ENCODE data around the gene PMS2.

GRCh38 chr7:6026011-6026819 is 17.4 kb upstream of the PMS2 start:
- no peak for TF ChIP-seq CTCF (IDR thresholded peaks at IDR 0.05; ENCODE audit: low read depth, low read length)
- TF ChIP-seq EZH2phosphoT487 (IDR thresholded peaks at IDR 0.05; ENCODE audit: low read depth), result no peak

Data from OCI-LY3 (cell line).